Activated CD8-positive, alpha-beta T cell treated with anti-CD3 and anti-CD28 coated beads, Interleukin-2, amount 10 ng/mL, durations not matched to agents 7 days and 5 days (primary cell): Measurements from ENCODE around the gene SLC16A10. TPM values are rescaled to one million over a fixed set of nuclear protein-coding genes. Genes with fewer than 3 reads are reported as not detected.

Experiments used
- ATAC-seq: fragments of 150-1000 bp; cut with Tn5 transposase; one replicate; pipeline ENCODE4 v1.10.0; 2021; ENCODE audit warnings: moderate library complexity
- CTCF ChIA-PET: fragments of 350-600 bp; sonication (Branson Sonifier 250); formaldehyde crosslinking; loops from one replicate; lab custom pipeline; 2021; ENCODE audit warnings: antibody characterized with exemption; lab: Charles Lee
- POLR2A ChIA-PET: fragments of 350-600 bp; sonication (Branson Sonifier 250); formaldehyde crosslinking; loops from one replicate; lab custom pipeline; 2021; ENCODE audit warnings: antibody characterized with exemption; lab: Charles Lee
- DNase-seq: peaks from one replicate; pipeline ENCODE4 v3.0.0-alpha.2; 2020
- H3K27ac Mint-ChIP-seq: one replicate; pipeline ENCODE4 v1.8.0; 2021; ENCODE audit warnings: mild to moderate bottlenecking, mixed read lengths
- H3K27me3 Mint-ChIP-seq: one replicate; pipeline ENCODE4 v1.8.0; 2021; ENCODE audit warnings: low read depth, mixed read lengths
- H3K36me3 Mint-ChIP-seq: one replicate; pipeline ENCODE4 v1.8.0; 2021; ENCODE audit warnings: low read depth, mixed read lengths
- H3K4me1 Mint-ChIP-seq: one replicate; pipeline ENCODE4 v1.8.0; 2021; ENCODE audit warnings: low read depth, mixed read lengths
- H3K4me3 Mint-ChIP-seq: one replicate; pipeline ENCODE4 v1.8.0; 2021; ENCODE audit warnings: mild to moderate bottlenecking, mixed read lengths
- H3K9me3 Mint-ChIP-seq: one replicate; pipeline ENCODE4 v1.8.0; 2022; ENCODE audit warnings: mixed read lengths; ENCODE audit not compliant: insufficient read depth
- total RNA-seq, 2 experiments: library from RNA; stranded (reverse); gene quantifications; one replicate each; pipeline ENCODE4 v1.2.3, GENCODE V29; 2021

Gene SLC16A10
- total RNA-seq, 2 experiments from 2014 or later, result 6.3 to 6.4 TPM

DNA sequence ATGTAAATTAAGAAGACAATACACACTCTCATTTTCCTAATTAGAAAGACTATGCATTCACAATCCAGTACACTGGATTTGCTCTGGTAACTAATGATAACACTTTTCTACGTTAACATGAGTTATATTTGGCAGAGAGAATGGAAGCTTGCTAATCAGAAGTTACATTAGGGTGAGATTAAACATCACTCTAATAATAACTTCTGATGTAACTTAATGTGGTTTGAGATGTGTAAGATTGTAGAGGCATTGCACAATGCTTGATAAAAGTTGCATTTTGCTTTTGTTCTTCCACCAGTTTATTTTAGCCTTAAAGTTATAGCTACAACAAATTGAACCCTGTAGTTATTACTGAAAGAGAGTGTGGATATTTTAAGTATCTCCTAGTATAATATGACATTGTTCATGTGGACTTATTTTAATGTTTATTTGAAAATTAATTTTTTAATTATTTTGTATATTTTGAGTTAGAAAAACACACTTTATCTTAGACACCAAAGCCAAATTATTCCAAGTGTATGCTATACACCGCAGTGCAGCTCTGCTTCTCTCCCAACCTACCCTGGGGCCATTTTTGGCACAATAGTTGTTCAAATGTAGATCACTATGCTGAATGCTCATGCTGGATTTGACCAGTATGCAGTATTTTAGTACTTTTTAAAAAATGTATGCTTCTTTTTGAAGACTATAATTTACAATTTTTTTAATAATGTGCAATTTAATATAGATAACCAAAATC, 143.2 kb downstream of the SLC16A10 start:
- Mint-ChIP-seq H3K36me3 (no peaks in the 10 kb centered on the region), H3K27ac (no peak overlapping the region), H3K9me3 (no peaks in the 10 kb centered on the region), H3K4me3 (no peak overlapping the region), H3K27me3 (peaks cover 2% of the 10 kb centered on the region), H3K4me1 (no peaks in the 10 kb centered on the region)
- ChIA-PET POLR2A (no interaction called here), CTCF (interaction anchor here (0.8 to 1.7 kb wide), 3 partner anchors 14 to 28 kb away, joined by 3 to 4 read pairs (median 4); a partner anchor contains a TSS)
- DNase-seq, result no peak
- ATAC-seq, result no peak

- ATAC-seq, result no peak
- Mint-ChIP-seq H3K27ac (no peak overlapping the region), H3K4me3 (no peak overlapping the region), H3K27me3 (peaks cover 2% of the 10 kb centered on the region), H3K4me1 (no peaks in the 10 kb centered on the region), H3K9me3 (no peaks in the 10 kb centered on the region), H3K36me3 (no peaks in the 10 kb centered on the region)
- CTCF ChIA-PET, result interaction anchor here (0.8 to 1.7 kb wide), 3 partner anchors 15 to 28 kb away, joined by 3 to 4 read pairs (median 4); a partner anchor contains a TSS
- POLR2A ChIA-PET, result no interaction called here
- no peak for DNase-seq
Measured at GRCh38 chr6:111231090-111231459, 143.8 kb downstream of the SLC16A10 start.

GRCh38 chr6:111237852-111238251, 150.5 kb downstream of the SLC16A10 start:
- no peak for DNase-seq
- Mint-ChIP-seq H3K4me3 (no peak overlapping the region), H3K9me3 (no peaks in the 10 kb centered on the region), H3K4me1 (no peaks in the 10 kb centered on the region), H3K27ac (no peak overlapping the region), H3K27me3 (peaks cover 2% of the 10 kb centered on the region), H3K36me3 (no peaks in the 10 kb centered on the region)
- ATAC-seq, result no peak
- CTCF ChIA-PET, result interaction anchor here (1.6 kb wide), 1 partner anchor 15 kb away, joined by 6 read pairs; no protein-coding TSS in a partner anchor
- POLR2A ChIA-PET, result no interaction called here

GRCh38 chr6:111238464-111239119, 151.3 kb downstream of the SLC16A10 start:
- Mint-ChIP-seq H3K9me3 (no peaks in the 10 kb centered on the region), H3K27me3 (peaks cover 2% of the 10 kb centered on the region), H3K4me1 (no peaks in the 10 kb centered on the region), H3K27ac (no peak overlapping the region), H3K4me3 (no peak overlapping the region), H3K36me3 (no peaks in the 10 kb centered on the region)
- no peak for ATAC-seq
- ChIA-PET POLR2A (no interaction called here), CTCF (interaction anchor here (1.6 kb wide), 1 partner anchor 16 kb away, joined by 6 read pairs; no protein-coding TSS in a partner anchor)
- no peak for DNase-seq

GRCh38 chr6:111239461-111239860, 152.2 kb downstream of the SLC16A10 start:
- POLR2A ChIA-PET, result no interaction called here
- CTCF ChIA-PET, result no interaction called here
- no peaks in the 10 kb centered on the region for H3K36me3 Mint-ChIP-seq
- no peaks in the 10 kb centered on the region for H3K4me1 Mint-ChIP-seq
- DNase-seq (no peak), ATAC-seq (no peak)
- H3K4me3 Mint-ChIP-seq, result no peak overlapping the region
- no peak overlapping the region for H3K27ac Mint-ChIP-seq
- H3K9me3 Mint-ChIP-seq, result no peaks in the 10 kb centered on the region
- H3K27me3 Mint-ChIP-seq, result peaks cover 4% of the 10 kb centered on the region

DNA sequence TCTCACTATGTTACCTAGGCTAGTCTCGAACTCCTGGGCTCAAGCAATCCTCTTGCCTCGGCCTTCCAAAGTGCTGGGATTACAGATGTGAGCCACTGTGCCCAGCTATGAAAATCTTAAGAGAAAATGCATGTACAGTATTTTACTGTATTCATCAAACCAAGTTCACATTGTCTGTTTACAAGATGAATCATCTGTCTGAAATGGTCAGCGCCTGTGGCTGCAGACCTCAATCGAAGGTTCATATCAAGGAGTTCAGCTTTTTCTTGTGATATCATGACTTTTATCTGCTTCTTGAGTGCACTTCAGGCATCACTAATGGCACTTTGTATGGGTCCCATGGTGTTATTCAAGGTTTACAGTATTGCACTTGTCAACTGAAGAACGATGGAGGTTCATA, 155.1 kb downstream of the SLC16A10 start:
- Mint-ChIP-seq H3K4me3 (no peak overlapping the region), H3K36me3 (no peaks in the 10 kb centered on the region), H3K4me1 (no peaks in the 10 kb centered on the region), H3K27ac (no peak overlapping the region), H3K9me3 (no peaks in the 10 kb centered on the region), H3K27me3 (peaks cover 3% of the 10 kb centered on the region)
- ChIA-PET POLR2A (no interaction called here), CTCF (interaction anchor here (1.0 kb wide), 1 partner anchor 16 kb away, joined by 4 read pairs; a partner anchor contains a TSS)
- DNase-seq (no peak), ATAC-seq (no peak)

GRCh38 chr6:111243095-111243494, 155.8 kb downstream of the SLC16A10 start:
- Mint-ChIP-seq H3K4me3 (no peak overlapping the region), H3K27me3 (peaks cover 3% of the 10 kb centered on the region), H3K27ac (no peak overlapping the region), H3K9me3 (no peaks in the 10 kb centered on the region), H3K4me1 (no peaks in the 10 kb centered on the region), H3K36me3 (no peaks in the 10 kb centered on the region)
- ChIA-PET POLR2A (no interaction called here), CTCF (interaction anchor here (1.0 kb wide), 1 partner anchor 16 kb away, joined by 4 read pairs; a partner anchor contains a TSS)
- no peak for DNase-seq
- no peak for ATAC-seq

- H3K36me3 Mint-ChIP-seq, result no peaks in the 10 kb centered on the region
- H3K4me3 Mint-ChIP-seq, result no peak overlapping the region
- POLR2A ChIA-PET, result no interaction called here
- ATAC-seq, result no peak
- no peaks in the 10 kb centered on the region for H3K9me3 Mint-ChIP-seq
- peaks cover 5% of the 10 kb centered on the region for H3K27me3 Mint-ChIP-seq
- H3K27ac Mint-ChIP-seq, result no peak overlapping the region
- no peaks in the 10 kb centered on the region for H3K4me1 Mint-ChIP-seq
- DNase-seq, result no peak
- CTCF ChIA-PET, result interaction anchor here (1.1 kb wide), 1 partner anchor 192 kb away, joined by 4 read pairs; no protein-coding TSS in a partner anchor
Measured at GRCh38 chr6:111248789-111249188, 161.5 kb downstream of the SLC16A10 start.

DNA sequence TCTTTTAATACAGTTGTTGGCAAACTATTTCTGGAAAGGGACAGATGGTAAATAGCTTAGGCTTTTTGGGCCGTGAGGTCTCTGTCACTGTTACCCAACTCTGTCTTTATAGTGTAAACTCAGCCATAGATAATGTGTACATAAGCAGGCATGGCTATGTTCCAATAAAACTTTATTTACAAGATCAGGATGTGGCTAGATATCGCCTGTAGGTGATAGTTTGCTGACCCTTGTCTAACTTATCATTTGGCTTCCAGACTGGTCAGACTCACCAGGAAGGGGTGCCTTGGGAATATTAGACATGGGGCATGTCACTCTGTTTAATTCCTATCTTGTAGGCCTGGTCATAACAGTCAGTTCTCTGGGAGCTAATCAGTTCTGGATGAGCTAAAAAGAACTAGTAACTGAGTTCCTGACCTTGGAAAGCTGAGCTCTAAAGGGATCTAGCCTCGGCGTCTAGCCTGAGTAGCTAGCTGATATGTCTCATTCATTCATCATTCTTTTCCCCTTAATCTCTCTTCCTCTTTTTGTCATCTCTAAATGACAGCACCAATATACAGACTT, 163.6 kb downstream of the SLC16A10 start:
- Mint-ChIP-seq H3K4me3 (no peak overlapping the region), H3K4me1 (no peaks in the 10 kb centered on the region), H3K9me3 (no peaks in the 10 kb centered on the region), H3K36me3 (no peaks in the 10 kb centered on the region), H3K27ac (no peak overlapping the region), H3K27me3 (peaks cover 5% of the 10 kb centered on the region)
- ATAC-seq (no peak), DNase-seq (no peak)
- POLR2A ChIA-PET, result no interaction called here
- CTCF ChIA-PET, result interaction anchor here (1.0 to 2.3 kb wide), 4 partner anchors 8 to 355 kb away, joined by 3 to 13 read pairs (median 4); partner anchors contain the start of gene TRAF3IP2

DNA sequence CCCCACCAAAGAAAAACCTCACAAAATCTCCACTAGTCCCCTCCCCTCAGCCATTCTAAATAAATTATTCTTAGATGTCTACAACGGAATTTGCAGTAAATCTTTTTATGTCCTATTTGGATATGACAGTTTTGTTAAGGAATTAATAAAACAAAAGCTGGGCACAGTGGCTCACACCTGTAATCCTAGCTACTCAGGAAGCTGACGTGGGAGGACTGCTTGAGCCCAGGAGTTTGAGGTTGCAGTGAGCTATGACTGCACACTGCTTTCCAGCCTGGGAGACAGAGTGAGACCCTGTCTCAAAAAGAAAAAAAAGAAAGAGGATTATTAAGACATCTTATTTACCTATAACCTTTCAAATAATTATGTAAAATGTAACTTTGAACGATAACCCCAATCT, 165.4 kb downstream of the SLC16A10 start:
- DNase-seq (no peak), ATAC-seq (no peak)
- Mint-ChIP-seq H3K36me3 (no peaks in the 10 kb centered on the region), H3K4me3 (no peak overlapping the region), H3K4me1 (no peaks in the 10 kb centered on the region), H3K9me3 (no peaks in the 10 kb centered on the region), H3K27me3 (peaks cover 8% of the 10 kb centered on the region), H3K27ac (no peak overlapping the region)
- ChIA-PET CTCF (no interaction called here), POLR2A (no interaction called here)

DNA sequence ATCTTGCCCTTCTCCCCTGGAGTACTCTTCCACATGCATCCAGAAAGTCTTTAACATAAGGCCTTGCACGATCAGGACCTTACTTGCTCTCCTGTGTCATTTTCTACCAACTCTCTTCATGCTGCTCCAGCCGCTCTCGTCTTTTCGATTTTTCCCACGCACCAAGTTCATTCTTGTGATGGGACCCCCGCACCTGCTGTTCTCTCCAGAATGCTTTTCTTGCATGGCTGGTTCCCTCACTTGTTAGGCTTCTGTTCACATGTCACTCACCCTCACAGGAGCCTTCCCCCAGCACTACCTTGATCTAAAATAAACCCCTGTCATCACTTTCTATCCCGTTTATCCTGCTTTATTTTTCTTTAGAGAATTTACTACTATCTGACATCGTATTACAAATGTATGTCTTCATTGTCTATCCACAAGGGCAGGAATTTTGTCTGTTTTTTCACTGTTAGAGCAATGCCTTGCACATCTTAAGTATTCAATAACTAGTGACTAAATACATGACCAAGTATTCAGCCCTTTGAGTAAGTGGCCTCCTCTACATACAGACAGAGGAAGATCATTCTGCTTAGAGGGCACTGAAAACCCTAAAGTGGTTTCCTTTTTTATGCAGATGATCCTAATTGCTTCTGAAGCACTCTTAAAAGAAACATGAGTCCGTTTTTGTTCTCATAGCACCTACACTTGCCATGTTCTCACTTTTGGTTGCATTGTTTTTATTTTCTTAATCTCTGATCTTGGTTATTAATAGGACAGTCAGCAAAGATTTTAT, 166.9 kb downstream of the SLC16A10 start:
- no peak for ATAC-seq
- H3K4me3 Mint-ChIP-seq, result no peak overlapping the region
- no peak for DNase-seq
- H3K4me1 Mint-ChIP-seq, result peaks cover 6% of the 10 kb centered on the region
- ChIA-PET CTCF (no interaction called here), POLR2A (no interaction called here)
- H3K36me3 Mint-ChIP-seq, result no peaks in the 10 kb centered on the region
- H3K9me3 Mint-ChIP-seq, result no peaks in the 10 kb centered on the region
- peaks cover 8% of the 10 kb centered on the region for H3K27me3 Mint-ChIP-seq
- H3K27ac Mint-ChIP-seq, result no peak overlapping the region
